CD8-positive, alpha-beta memory T cell (primary cell): Measurements from ENCODE around the gene E2F6. TPM values are rescaled to one million over a fixed set of nuclear protein-coding genes. Genes with fewer than 3 reads are reported as not detected.

Experiments
- CTCF ChIA-PET: fragments of 350-600 bp; sonication (Branson Sonifier 250); formaldehyde crosslinking; loops from one replicate; lab custom pipeline; 2021; ENCODE audit warnings: antibody characterized with exemption; lab: Charles Lee
- POLR2A ChIA-PET: fragments of 350-600 bp; sonication (Branson Sonifier 250); formaldehyde crosslinking; loops from one replicate; lab custom pipeline; 2021; ENCODE audit warnings: antibody characterized with exemption; lab: Charles Lee
- DNase-seq, 5 donors: peaks; one replicate each; pipeline versions ENCODE4 v3.0.0 to v3.0.0-alpha.2; 2020 to 2022; ENCODE audit warnings: mixed read lengths in 1 of 5
- H3K27ac ChIP-seq: one replicate; pipeline ENCODE4 v1.7.0; 2013; ENCODE audit warnings: low read depth, mild to moderate bottlenecking, low read length, moderate library complexity
- H3K27me3 ChIP-seq: 2 replicates; pipeline ENCODE4 v1.7.0; 2013; ENCODE audit warnings: low read length, mild to moderate bottlenecking; ENCODE audit not compliant: insufficient read depth, poor library complexity, severe bottlenecking
- H3K36me3 ChIP-seq: 2 replicates; pipeline ENCODE4 v1.7.0; 2013; ENCODE audit warnings: mild to moderate bottlenecking, low read length, moderate library complexity; ENCODE audit not compliant: insufficient read depth
- H3K4me1 ChIP-seq: 2 replicates; pipeline ENCODE4 v1.7.0; 2013; ENCODE audit warnings: mild to moderate bottlenecking, low read length, moderate library complexity; ENCODE audit not compliant: insufficient read depth
- H3K4me3 ChIP-seq: 2 replicates; pipeline ENCODE4 v1.7.0; 2013; ENCODE audit warnings: mild to moderate bottlenecking, low read length
- H3K9me3 ChIP-seq: 2 replicates; pipeline ENCODE4 v1.7.0; 2013; ENCODE audit warnings: mild to moderate bottlenecking, low read length
- H3K27ac Mint-ChIP-seq, 8 donors: one replicate each; pipeline ENCODE4 v1.8.0; 2020 to 2021; ENCODE audit warnings: mixed read lengths in 8 of 8, mild to moderate bottlenecking in 6 of 8, inconsistent platforms in 3 of 8, moderate library complexity in 3 of 8
- H3K27me3 Mint-ChIP-seq, 2 donors: one replicate each; pipeline ENCODE4 v1.8.0; 2020 to 2021; ENCODE audit warnings: mixed read lengths in 2 of 2, mild to moderate bottlenecking in 1 of 2, moderate library complexity in 1 of 2
- H3K36me3 Mint-ChIP-seq, 3 donors: one replicate each; pipeline ENCODE4 v1.8.0; 2020 to 2021; ENCODE audit warnings: mixed read lengths in 3 of 3, inconsistent platforms in 1 of 3, mild to moderate bottlenecking in 1 of 3
- H3K4me1 Mint-ChIP-seq, 3 donors: one replicate each; pipeline ENCODE4 v1.8.0; 2020 to 2021; ENCODE audit warnings: mixed read lengths in 3 of 3, inconsistent platforms in 1 of 3, mild to moderate bottlenecking in 1 of 3
- H3K4me3 Mint-ChIP-seq, 7 donors: one replicate each; pipeline ENCODE4 v1.8.0; 2020 to 2021; ENCODE audit warnings: mixed read lengths in 7 of 7, mild to moderate bottlenecking in 6 of 7, moderate library complexity in 4 of 7, inconsistent platforms in 2 of 7
- H3K9me3 Mint-ChIP-seq, 5 donors: one replicate each; pipeline ENCODE4 v1.8.0; 2020 to 2022; ENCODE audit warnings: mixed read lengths in 5 of 5, mild to moderate bottlenecking in 3 of 5, moderate library complexity in 2 of 5, inconsistent platforms in 1 of 5
- polyA plus RNA-seq: library from polyadenylated mRNA; unstranded; fragments of 300-500 nt; fragmentation: Illumina TruSeq; gene quantifications from one replicate; pipeline ENCODE4 v1.2.3, GENCODE V29; 2021
- total RNA-seq, 2 experiments: library from RNA; stranded (reverse); gene quantifications; one replicate each; pipeline ENCODE4 v1.2.3, GENCODE V29; 2021

The E2F6 gene
- total and polyA plus RNA-seq, 3 experiments from 2014 or later, result 4.5 to 14.7 (median 13.9) TPM

- no peak overlapping the region for H3K27ac ChIP-seq
- H3K36me3 Mint-ChIP-seq, result no peaks in the 10 kb centered on the region
- DNase-seq, result no peak
- H3K4me1 Mint-ChIP-seq, result no peaks in the 10 kb centered on the region
- H3K27ac Mint-ChIP-seq, result no peak overlapping the region
- POLR2A ChIA-PET, result no interaction called here
- H3K9me3 ChIP-seq, result no peaks in the 10 kb centered on the region
- H3K4me3 Mint-ChIP-seq, result no peak overlapping the region
- CTCF ChIA-PET, result interaction anchor here (1.2 kb wide), 1 partner anchor 13 kb away, joined by 4 read pairs; no protein-coding TSS in a partner anchor
- H3K27me3 ChIP-seq, result peaks cover 3% of the 10 kb centered on the region
- peaks cover 0 to 2% (median 0%) of the 10 kb centered on the region in 5 donors for H3K9me3 Mint-ChIP-seq
- H3K4me1 ChIP-seq, result no peaks in the 10 kb centered on the region
- no peak overlapping the region for H3K4me3 ChIP-seq
- H3K27me3 Mint-ChIP-seq, result peaks cover 15 to 33% of the 10 kb centered on the region in 2 donors
- H3K36me3 ChIP-seq, result no peaks in the 10 kb centered on the region
These were observed 25.5 kb upstream of the E2F6 start for GRCh38 chr2:11491348-11491933.

GRCh38 chr2:11490194-11490593 is 24.2 kb upstream of the E2F6 start:
- H3K27ac ChIP-seq, result no peak overlapping the region
- no peaks in the 10 kb centered on the region for H3K36me3 ChIP-seq
- no peaks in the 10 kb centered on the region for H3K9me3 ChIP-seq
- H3K4me1 ChIP-seq, result no peaks in the 10 kb centered on the region
- Mint-ChIP-seq H3K4me3 (no peak overlapping the region), H3K4me1 (no peaks in the 10 kb centered on the region), H3K9me3 (peaks cover 0 to 2% (median 0%) of the 10 kb centered on the region in 5 donors), H3K27ac (no peak overlapping the region), H3K27me3 (peaks cover 17 to 45% of the 10 kb centered on the region in 2 donors), H3K36me3 (no peaks in the 10 kb centered on the region)
- ChIA-PET CTCF (no interaction called here), POLR2A (no interaction called here)
- H3K27me3 ChIP-seq, result peaks cover 10% of the 10 kb centered on the region
- no peak for DNase-seq
- no peak overlapping the region for H3K4me3 ChIP-seq

GRCh38 chr2:11488809-11489208 is 22.8 kb upstream of the E2F6 start:
- no peaks in the 10 kb centered on the region for H3K36me3 ChIP-seq
- peaks cover 14% of the 10 kb centered on the region for H3K27me3 ChIP-seq
- H3K9me3 ChIP-seq, result no peaks in the 10 kb centered on the region
- DNase-seq, result no peak
- H3K27me3 Mint-ChIP-seq, result peaks cover 22 to 50% of the 10 kb centered on the region in 2 donors
- H3K27ac ChIP-seq, result no peak overlapping the region
- H3K36me3 Mint-ChIP-seq, result peaks cover 0 to 2% (median 0%) of the 10 kb centered on the region in 3 donors
- ChIA-PET CTCF (interaction anchor here (0.7 kb wide), 1 partner anchor 1244 kb away, joined by 3 read pairs; no protein-coding TSS in a partner anchor), POLR2A (no interaction called here)
- H3K4me1 ChIP-seq, result no peaks in the 10 kb centered on the region
- no peak overlapping the region for H3K27ac Mint-ChIP-seq
- no peak overlapping the region for H3K4me3 ChIP-seq
- H3K4me1 Mint-ChIP-seq, result peaks cover 0 to 4% (median 0%) of the 10 kb centered on the region in 3 donors
- no peak overlapping the region for H3K4me3 Mint-ChIP-seq
- H3K9me3 Mint-ChIP-seq, result peaks cover 0 to 2% (median 0%) of the 10 kb centered on the region in 5 donors

GRCh38 chr2:11483806-11484617 is 18.1 kb upstream of the E2F6 start:
- DNase-seq, result no peak
- Histone ChIP-seq H3K4me1 (no peaks in the 10 kb centered on the region), H3K4me3 (no peak overlapping the region), H3K27me3 (peaks cover 28% of the 10 kb centered on the region), H3K27ac (no peak overlapping the region), H3K9me3 (no peaks in the 10 kb centered on the region), H3K36me3 (no peaks in the 10 kb centered on the region)
- CTCF ChIA-PET, result interaction anchor here (1.8 kb wide), 1 partner anchor 351 kb away, joined by 5 read pairs; a partner anchor contains a TSS
- Mint-ChIP-seq H3K4me1 (peaks cover 7 to 13% (median 12%) of the 10 kb centered on the region in 3 donors), H3K27me3 (peaks cover 42 to 74% of the 10 kb centered on the region in 2 donors), H3K4me3 (peak overlapping the region in 2 of 7 donors; percentile 78 to 80), H3K27ac (no peak overlapping the region), H3K9me3 (no peaks in the 10 kb centered on the region), H3K36me3 (peaks cover 0 to 3% (median 2%) of the 10 kb centered on the region in 3 donors)
- POLR2A ChIA-PET, result no interaction called here

GRCh38 chr2:11482473-11483035 is 16.6 kb upstream of the E2F6 start:
- Histone ChIP-seq H3K9me3 (no peaks in the 10 kb centered on the region), H3K4me3 (no peak overlapping the region), H3K27ac (no peak overlapping the region), H3K36me3 (no peaks in the 10 kb centered on the region), H3K4me1 (no peaks in the 10 kb centered on the region), H3K27me3 (peaks cover 28% of the 10 kb centered on the region)
- no peaks in the 10 kb centered on the region for H3K9me3 Mint-ChIP-seq
- ChIA-PET POLR2A (no interaction called here), CTCF (no interaction called here)
- no peak for DNase-seq
- peaks cover 0 to 4% (median 2%) of the 10 kb centered on the region in 3 donors for H3K36me3 Mint-ChIP-seq
- H3K27me3 Mint-ChIP-seq, result peaks cover 38 to 68% of the 10 kb centered on the region in 2 donors
- H3K4me3 Mint-ChIP-seq, result no peak overlapping the region
- no peak overlapping the region for H3K27ac Mint-ChIP-seq
- peaks cover 7 to 13% (median 12%) of the 10 kb centered on the region in 3 donors for H3K4me1 Mint-ChIP-seq

- H3K27ac ChIP-seq, result no peak overlapping the region
- Mint-ChIP-seq H3K27ac (no peak overlapping the region), H3K9me3 (no peaks in the 10 kb centered on the region), H3K36me3 (peaks cover 0 to 4% (median 2%) of the 10 kb centered on the region in 3 donors), H3K4me3 (peak overlapping the region in 1 of 7 donors; percentile 77), H3K27me3 (peaks cover 34 to 61% of the 10 kb centered on the region in 2 donors), H3K4me1 (peaks cover 7 to 13% (median 12%) of the 10 kb centered on the region in 3 donors)
- H3K36me3 ChIP-seq, result no peaks in the 10 kb centered on the region
- no peak overlapping the region for H3K4me3 ChIP-seq
- CTCF ChIA-PET, result no interaction called here
- peaks cover 28% of the 10 kb centered on the region for H3K27me3 ChIP-seq
- H3K4me1 ChIP-seq, result no peaks in the 10 kb centered on the region
- POLR2A ChIA-PET, result no interaction called here
- DNase-seq, result no peak
- H3K9me3 ChIP-seq, result no peaks in the 10 kb centered on the region
These were observed 16.0 kb upstream of the E2F6 start for GRCh38 chr2:11481789-11482472.

GRCh38 chr2:11481426-11481788 is 15.4 kb upstream of the E2F6 start:
- H3K9me3 ChIP-seq, result no peaks in the 10 kb centered on the region
- POLR2A ChIA-PET, result no interaction called here
- H3K4me1 ChIP-seq, result no peaks in the 10 kb centered on the region
- H3K4me1 Mint-ChIP-seq, result peaks cover 7 to 13% (median 12%) of the 10 kb centered on the region in 3 donors
- H3K27ac Mint-ChIP-seq, result peak overlapping the region in 1 of 8 donors; percentile 0
- no peaks in the 10 kb centered on the region for H3K36me3 ChIP-seq
- peaks cover 28% of the 10 kb centered on the region for H3K27me3 ChIP-seq
- DNase-seq, result no peak
- no peak overlapping the region for H3K4me3 ChIP-seq
- CTCF ChIA-PET, result no interaction called here
- H3K4me3 Mint-ChIP-seq, result peak overlapping the region in 3 of 7 donors; percentile 0 to 77 (median 39)
- H3K36me3 Mint-ChIP-seq, result peaks cover 0 to 4% (median 2%) of the 10 kb centered on the region in 3 donors
- H3K9me3 Mint-ChIP-seq, result no peaks in the 10 kb centered on the region
- peaks cover 33 to 61% of the 10 kb centered on the region in 2 donors for H3K27me3 Mint-ChIP-seq
- no peak overlapping the region for H3K27ac ChIP-seq
